ENCODE results near the gene SH3RF3. TPM values are rescaled to one million over a fixed set of nuclear protein-coding genes. Genes with fewer than 3 reads are reported as not detected.
A peak's percentile ranks its signal among the peaks of the same experiment; 100 is the strongest.

Gene SH3RF3
- total RNA-seq, 6 donors from 2014 or later, result 4.1 to 21.0 (median 8.0) TPM

GRCh38 chr2:109475531-109476210 lies 346.7 kb downstream of the SH3RF3 start:
- Histone ChIP-seq H3K27ac (no peak overlapping the region), H3K36me3 (no peaks in the 10 kb centered on the region), H3K27me3 (no peaks in the 10 kb centered on the region), H3K9me3 (no peaks in the 10 kb centered on the region), H3K4me3 (no peak overlapping the region), H3K4me1 (peaks cover 0 to 20% (median 5%) of the 10 kb centered on the region in 4 donors)
- 60 to 69% methylated on average over 6 of the region's 6 CpGs for WGBS, 2 donors
- no peak for TF ChIP-seq CTCF (IDR thresholded peaks at IDR 0.05)
- ATAC-seq (ENCODE audit: low FRiP score in 2 of 2) (peak in 1 of 2 donors; percentile 17), DNase-seq (peak in 1 of 2 donors; percentile 44)

DNA sequence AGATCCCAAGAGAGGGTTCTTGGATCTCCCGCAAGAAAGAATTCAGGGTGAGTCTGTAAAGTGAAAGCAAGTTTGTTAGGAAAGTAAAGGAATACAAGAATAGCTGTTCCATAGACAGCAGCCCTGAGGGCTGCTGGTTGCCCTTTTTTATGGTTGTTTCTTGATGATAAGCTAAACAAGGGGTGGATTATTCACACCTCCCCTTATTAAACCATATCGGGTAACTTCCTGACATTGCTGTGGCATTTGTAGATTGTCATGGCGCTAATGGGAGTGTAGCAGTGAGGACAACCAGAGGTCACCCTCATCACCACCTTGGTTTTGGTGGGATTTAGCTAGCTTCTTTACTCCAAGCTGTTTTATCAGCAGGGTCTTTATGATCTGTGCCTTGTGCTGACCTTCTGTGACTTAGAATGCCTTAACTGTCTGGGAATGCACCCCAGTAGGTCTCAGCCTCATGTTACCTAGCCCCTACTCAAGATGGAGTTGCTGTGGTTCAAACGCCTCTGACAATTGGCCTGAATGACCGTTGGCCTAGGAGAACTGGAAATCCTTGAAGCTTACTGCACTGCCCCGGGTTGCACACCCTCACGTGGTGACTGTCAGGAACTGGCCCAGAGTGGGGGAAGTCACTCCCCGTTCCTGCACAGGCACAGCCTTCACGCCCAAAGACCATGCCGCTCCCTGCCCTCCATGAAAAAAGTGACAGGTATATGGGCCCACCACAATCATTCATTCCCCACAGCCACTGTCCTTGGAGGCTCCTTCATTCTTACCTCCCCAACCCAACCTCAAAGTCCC lies 347.8 kb downstream of the SH3RF3 start:
- Histone ChIP-seq H3K36me3 (no peaks in the 10 kb centered on the region), H3K9me3 (no peaks in the 10 kb centered on the region), H3K27ac (no peak overlapping the region), H3K4me1 (peaks cover 0 to 30% (median 16%) of the 10 kb centered on the region in 4 donors), H3K27me3 (no peaks in the 10 kb centered on the region), H3K4me3 (no peak overlapping the region)
- WGBS, 2 donors, result 89 to 90% methylated on average over 8 to 10 of the region's 10 CpGs
- no peak for DNase-seq
- no peak for ATAC-seq (ENCODE audit: low FRiP score in 2 of 2)
- TF ChIP-seq POLR2AphosphoS5 (IDR thresholded peaks at IDR 0.05), result no peak
- no peak for TF ChIP-seq CTCF (IDR thresholded peaks at IDR 0.05)
- no peak for TF ChIP-seq EP300 (IDR thresholded peaks at IDR 0.05)
- TF ChIP-seq POLR2A (IDR thresholded peaks at IDR 0.05), result no peak

- DNase-seq (no peak), ATAC-seq (ENCODE audit: low FRiP score in 2 of 2) (no peak)
- H3K4me1 ChIP-seq, result peaks cover 18 to 47% (median 29%) of the 10 kb centered on the region in 4 donors
- H3K27ac ChIP-seq, result no peak overlapping the region
- H3K36me3 ChIP-seq, result no peaks in the 10 kb centered on the region
- H3K9me3 ChIP-seq, result no peaks in the 10 kb centered on the region
- TF ChIP-seq EP300 (IDR thresholded peaks at IDR 0.05) (no peak), POLR2A (IDR thresholded peaks at IDR 0.05) (no peak), POLR2AphosphoS5 (IDR thresholded peaks at IDR 0.05) (no peak), CTCF (IDR thresholded peaks at IDR 0.05) (no peak)
- no peaks in the 10 kb centered on the region for H3K27me3 ChIP-seq
- 94 to 95% methylated on average over 8 to 12 of the region's 12 CpGs for WGBS, 2 donors
- H3K4me3 ChIP-seq, result no peak overlapping the region
These were observed 350.0 kb downstream of the SH3RF3 start for GRCh38 chr2:109478906-109479493.

DNA sequence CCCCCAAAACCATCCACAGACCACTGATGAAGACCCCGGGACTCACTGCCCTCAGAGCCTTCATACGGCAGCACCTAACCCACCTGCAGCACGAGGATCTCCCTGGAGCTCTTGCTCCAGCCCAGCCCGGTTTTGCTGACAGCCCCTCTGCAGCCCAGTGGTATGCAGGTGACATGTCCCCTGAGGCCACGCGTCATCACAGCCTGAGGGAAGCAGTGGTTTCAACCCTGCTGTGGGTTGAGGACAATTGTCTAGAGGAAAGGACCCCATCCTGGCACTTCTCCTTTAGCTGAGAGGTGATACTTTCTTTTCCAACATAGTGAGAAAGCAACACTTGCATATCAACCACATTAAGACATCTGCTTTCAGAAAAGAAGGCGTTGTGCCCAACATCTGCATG lies 350.8 kb downstream of the SH3RF3 start:
- Histone ChIP-seq H3K27ac (no peak overlapping the region), H3K27me3 (no peaks in the 10 kb centered on the region), H3K9me3 (no peaks in the 10 kb centered on the region), H3K4me3 (no peak overlapping the region), H3K36me3 (no peaks in the 10 kb centered on the region), H3K4me1 (peaks cover 18 to 52% (median 30%) of the 10 kb centered on the region in 4 donors)
- DNase-seq (no peak), ATAC-seq (ENCODE audit: low FRiP score in 2 of 2) (no peak)
- WGBS, 2 donors, result 85 to 86% methylated on average over 6 to 7 of the region's 7 CpGs
- TF ChIP-seq CTCF (IDR thresholded peaks at IDR 0.05), result no peak
- no peak for TF ChIP-seq POLR2A (IDR thresholded peaks at IDR 0.05)
- TF ChIP-seq EP300 (IDR thresholded peaks at IDR 0.05), result no peak

Data from upper lobe of left lung (tissue), 6 donors.